Mesothelial cell of epicardium (in vitro differentiated cells): ENCODE results near the gene DOHH. TPM values are rescaled to one million over a fixed set of nuclear protein-coding genes. Genes with fewer than 3 reads are reported as not detected.

Source experiments
- DNase-seq, 2 experiments: peaks; one replicate each; pipeline ENCODE4 v3.0.0; 2021; ENCODE audit warnings: low spot score in 2 of 2; ENCODE audit not compliant: unreplicated experiment in 2 of 2
- H3K27ac Mint-ChIP-seq: 2 replicates; pipeline ENCODE4 v1.8.0; 2021; ENCODE audit warnings: mixed read lengths
- H3K27me3 Mint-ChIP-seq: 2 replicates; pipeline ENCODE4 v1.8.0; 2021; ENCODE audit warnings: low read depth, mixed read lengths
- H3K36me3 Mint-ChIP-seq: 2 replicates; pipeline ENCODE4 v1.8.0; 2021; ENCODE audit warnings: mixed read lengths
- H3K4me1 Mint-ChIP-seq: 2 replicates; pipeline ENCODE4 v1.8.0; 2021; ENCODE audit warnings: mixed read lengths
- H3K4me3 Mint-ChIP-seq: 2 replicates; pipeline ENCODE4 v1.8.0; 2021; ENCODE audit warnings: mild to moderate bottlenecking, moderate library complexity, mixed read lengths
- H3K9me3 Mint-ChIP-seq: 2 replicates; pipeline ENCODE4 v1.8.0; 2021; ENCODE audit warnings: mixed read lengths
- CTCF ChIP-seq: fragments of 200-600 bp; sonication (generic); IDR thresholded peaks from one replicate; pipeline ENCODE4 v1.5.0; 2021; ENCODE audit warnings: antibody characterized with exemption; ENCODE audit not compliant: unreplicated experiment
- total RNA-seq: library from RNA; stranded (reverse); gene quantifications from 3 replicates; pipeline ENCODE4 v1.2.1, GENCODE V29; 2021

DOHH gene
- total RNA-seq, 1 donor from 2014 or later = 8.5 TPM

GRCh38 chr19:3443840-3444694, 56.4 kb downstream of the DOHH start:
- no peaks in the 10 kb centered on the region for H3K27me3 Mint-ChIP-seq
- no peaks in the 10 kb centered on the region for H3K9me3 Mint-ChIP-seq
- no peak for TF ChIP-seq CTCF
- peaks cover 5% of the 10 kb centered on the region for H3K4me1 Mint-ChIP-seq
- no peak for DNase-seq
- no peak overlapping the region for H3K4me3 Mint-ChIP-seq
- no peaks in the 10 kb centered on the region for H3K36me3 Mint-ChIP-seq
- H3K27ac Mint-ChIP-seq = no peak overlapping the region

GRCh38 chr19:3442487-3443071, 57.9 kb downstream of the DOHH start:
- DNase-seq = no peak
- H3K9me3 Mint-ChIP-seq = no peaks in the 10 kb centered on the region
- H3K4me1 Mint-ChIP-seq = peaks cover 5% of the 10 kb centered on the region
- no peak overlapping the region for H3K4me3 Mint-ChIP-seq
- no peaks in the 10 kb centered on the region for H3K27me3 Mint-ChIP-seq
- H3K27ac Mint-ChIP-seq = no peak overlapping the region
- no peak for TF ChIP-seq CTCF
- peaks cover 2% of the 10 kb centered on the region for H3K36me3 Mint-ChIP-seq

GRCh38 chr19:3441986-3442329, 58.5 kb downstream of the DOHH start:
- DNase-seq = no peak
- Mint-ChIP-seq H3K27ac (no peak overlapping the region), H3K4me3 (no peak overlapping the region), H3K27me3 (no peaks in the 10 kb centered on the region), H3K4me1 (peaks cover 5% of the 10 kb centered on the region), H3K9me3 (no peaks in the 10 kb centered on the region), H3K36me3 (peaks cover 2% of the 10 kb centered on the region)
- TF ChIP-seq CTCF = no peak

GRCh38 chr19:3441089-3441985, 59.1 kb downstream of the DOHH start:
- TF ChIP-seq CTCF = no peak
- Mint-ChIP-seq H3K4me3 (no peak overlapping the region), H3K9me3 (no peaks in the 10 kb centered on the region), H3K4me1 (peaks cover 5% of the 10 kb centered on the region), H3K27me3 (no peaks in the 10 kb centered on the region), H3K36me3 (peaks cover 2% of the 10 kb centered on the region), H3K27ac (no peak overlapping the region)
- DNase-seq = no peak

Other genes with a start within 250 kb of the DOHH start
- gene NFIC, start 134.1 kb downstream of the DOHH start, total RNA-seq = 28.6 to 32.9 TPM (median 32.2 TPM) in 3 replicates
- 0.60 TPM in 1 of 3 replicates, not detected in the others for gene SMIM24, start 20.1 kb downstream of the DOHH start, total RNA-seq
- gene SMIM44, start 17.2 kb downstream of the DOHH start, total RNA-seq = not detected in 3 replicates
- 53.7 to 54.9 TPM (median 53.9 TPM) in 3 replicates for gene FZR1, start 5.6 kb upstream of the DOHH start, total RNA-seq
- 2.3 to 3.5 TPM (median 2.6 TPM) in 3 replicates for gene TEKTIP1, start 38.5 kb upstream of the DOHH start, total RNA-seq
- 58.3 to 61.1 TPM (median 59.5 TPM) in 3 replicates for gene MFSD12, start 56.9 kb upstream of the DOHH start, total RNA-seq
- 89.5 to 94.9 TPM (median 93.9 TPM) in 3 replicates for gene HMG20B, start 72.3 kb upstream of the DOHH start, total RNA-seq
- 0.07 to 0.11 TPM (median 0.09 TPM) in 3 replicates for gene GIPC3, start 84.8 kb upstream of the DOHH start, total RNA-seq
- gene TBXA2R, start 106.2 kb upstream of the DOHH start, total RNA-seq = 0.38 to 1.0 TPM (median 0.47 TPM) in 3 replicates
- 36.6 to 39.2 TPM (median 37.3 TPM) in 3 replicates for gene CACTIN, start 126.1 kb upstream of the DOHH start, total RNA-seq
- 43.9 to 47.1 TPM (median 45.7 TPM) in 3 replicates for gene PIP5K1C, start 199.8 kb upstream of the DOHH start, total RNA-seq
- 20.0 to 21.7 TPM (median 20.1 TPM) in 3 replicates for gene TJP3, start 207.7 kb upstream of the DOHH start, total RNA-seq